ENCODE data around the gene GRB2. TPM values are rescaled to one million over a fixed set of nuclear protein-coding genes. Genes with fewer than 3 reads are reported as not detected.
"Not testable (repeated sequence)": the region's sequence is repeated elsewhere in the genome, so short reads cannot be mapped to it uniquely, and the experiment has no call there.

Gene GRB2
- total and polyA plus RNA-seq, 12 donors: 23.5 to 85.5 (median 52.0) TPM

DNA sequence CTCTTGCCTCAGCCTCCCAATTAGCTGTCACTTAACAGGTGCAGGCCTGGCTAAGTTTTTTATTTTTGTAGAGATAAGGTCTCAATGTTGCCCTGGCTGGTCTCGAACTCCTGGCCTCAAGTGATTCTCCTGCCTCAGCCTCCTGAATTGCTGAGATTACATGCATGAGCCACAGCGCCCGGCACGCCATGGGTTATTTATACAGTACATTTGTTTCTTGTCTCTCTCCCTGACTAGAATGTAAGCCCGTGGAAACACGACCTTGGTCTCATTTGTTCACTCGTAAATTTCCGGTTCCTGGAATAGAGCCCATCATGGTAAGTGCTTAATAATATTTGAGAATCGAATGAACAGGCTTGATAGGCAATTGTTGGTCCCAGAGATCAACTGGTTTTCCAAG is 118.3 kb downstream of the GRB2 start:
- TF ChIP-seq CTCF (IDR thresholded peaks at IDR 0.05): no peak
- no peak overlapping the region for H3K27ac ChIP-seq
- H3K4me1 ChIP-seq: peaks cover 0 to 24% (median 10%) of the 10 kb centered on the region in 9 donors
- intact Hi-C loops (cut with DNase I): no loop called here
- ATAC-seq (no peak), DNase-seq (no peak)
- no peaks in the 10 kb centered on the region for H3K27me3 ChIP-seq
- WGBS, 2 donors: 84 to 88% methylated on average over 9 of the region's 9 CpGs
- H3K9me3 ChIP-seq: no peaks in the 10 kb centered on the region
- H3K36me3 ChIP-seq: peaks cover 0 to 46% (median 0%) of the 10 kb centered on the region in 9 donors
- no peak overlapping the region for H3K4me3 ChIP-seq

GRCh38 chr17:75285123-75285522 is 120.4 kb downstream of the GRB2 start:
- Histone ChIP-seq H3K36me3 (peaks cover 0 to 63% (median 0%) of the 10 kb centered on the region in 9 donors), H3K4me1 (peaks cover 0 to 16% (median 9%) of the 10 kb centered on the region in 9 donors), H3K27ac (no peak overlapping the region), H3K4me3 (no peak overlapping the region), H3K9me3 (no peaks in the 10 kb centered on the region), H3K27me3 (no peaks in the 10 kb centered on the region)
- intact Hi-C loops (cut with DNase I): no loop called here
- ATAC-seq: no peak
- 85 to 98% methylated on average over 6 of the region's 6 CpGs for WGBS, 2 donors
- TF ChIP-seq CTCF (IDR thresholded peaks at IDR 0.05): no peak
- no peak for DNase-seq

- 96% methylated on average over 4 of the region's 4 CpGs for WGBS, 2 donors
- H3K9me3 ChIP-seq; intact Hi-C loops (cut with DNase I); DNase-seq; H3K4me3 ChIP-seq; H3K27ac ChIP-seq; H3K27me3 ChIP-seq; H3K4me1 ChIP-seq; ATAC-seq: not testable (repeated sequence)
- H3K36me3 ChIP-seq: peaks cover 0 to 79% (median 0%) of the 10 kb centered on the region in 9 donors
These were observed 125.3 kb downstream of the GRB2 start for GRCh38 chr17:75280189-75280588.

- Histone ChIP-seq H3K27ac (no peak overlapping the region), H3K4me1 (peaks cover 0 to 13% (median 7%) of the 10 kb centered on the region in 9 donors), H3K36me3 (peaks cover 0 to 78% (median 0%) of the 10 kb centered on the region in 9 donors), H3K4me3 (no peak overlapping the region), H3K9me3 (no peaks in the 10 kb centered on the region), H3K27me3 (no peaks in the 10 kb centered on the region)
- WGBS, 2 donors: 89 to 93% methylated on average over 6 of the region's 6 CpGs
- intact Hi-C loops (cut with DNase I): no loop called here
- no peak for DNase-seq
- no peak for ATAC-seq
- TF ChIP-seq CTCF (IDR thresholded peaks at IDR 0.05): no peak
These were observed 127.8 kb downstream of the GRB2 start for GRCh38 chr17:75277664-75278071.

- Histone ChIP-seq H3K36me3 (peaks cover 0 to 44% (median 0%) of the 10 kb centered on the region in 9 donors), H3K4me3 (no peak overlapping the region), H3K27ac (no peak overlapping the region), H3K4me1 (peaks cover 4 to 35% (median 29%) of the 10 kb centered on the region in 9 donors), H3K27me3 (no peaks in the 10 kb centered on the region), H3K9me3 (no peaks in the 10 kb centered on the region)
- no peak for DNase-seq
- no peak for ATAC-seq
- TF ChIP-seq CTCF (IDR thresholded peaks at IDR 0.05): no peak
- 70 to 74% methylated on average over 7 of the region's 7 CpGs for WGBS, 2 donors
- intact Hi-C loops (cut with DNase I): loop anchor here in 3 of 10 donors (5.0 kb wide), 2 partner anchors 133 to 138 kb away; partner anchors contain the start of gene GRB2 (in 1 of the 3)
These were observed 131.3 kb downstream of the GRB2 start for GRCh38 chr17:75273977-75274708.
